Mucosa of rectum (tissue), 2 donors: ENCODE data around the gene ITCH.
"Not testable (repeated sequence)": the region's sequence is repeated elsewhere in the genome, so short reads cannot be mapped to it uniquely, and the experiment has no call there.

Experiments
- H3K27ac ChIP-seq, 2 donors: one replicate each; pipeline ENCODE4 v1.7.0; 2013; ENCODE audit warnings: inconsistent platforms in 2 of 2, low read depth in 2 of 2, low read length in 2 of 2
- H3K27me3 ChIP-seq, 2 donors: one replicate each; pipeline ENCODE4 v1.7.0; 2013; ENCODE audit warnings: low read length in 2 of 2; ENCODE audit not compliant: control insufficient read depth in 2 of 2, insufficient read depth in 2 of 2
- H3K36me3 ChIP-seq, 2 donors: one replicate each; pipeline ENCODE4 v1.7.0; 2013; ENCODE audit warnings: low read length in 2 of 2; ENCODE audit not compliant: control insufficient read depth in 2 of 2, insufficient read depth in 2 of 2
- H3K4me1 ChIP-seq, 2 donors: one replicate each; pipeline ENCODE4 v1.7.0; 2013; ENCODE audit warnings: low read length in 2 of 2, mild to moderate bottlenecking in 1 of 2; ENCODE audit not compliant: control insufficient read depth in 2 of 2, insufficient read depth in 2 of 2
- H3K4me3 ChIP-seq, 2 donors: one replicate each; pipeline ENCODE4 v1.7.0; 2013; ENCODE audit warnings: low read length in 2 of 2
- H3K9ac ChIP-seq, 2 donors: one replicate each; pipeline ENCODE4 v1.7.0; 2013; ENCODE audit warnings: low read length in 2 of 2, low read depth in 1 of 2, mild to moderate bottlenecking in 1 of 2
- H3K9me3 ChIP-seq, 2 donors: one replicate each; pipeline ENCODE4 v1.7.0; 2013; ENCODE audit warnings: low read length in 2 of 2; ENCODE audit not compliant: control insufficient read depth in 2 of 2
- donor health status: healthy.
- donor health status: Normal muscosa, but diverticular disease.

ITCH gene

DNA sequence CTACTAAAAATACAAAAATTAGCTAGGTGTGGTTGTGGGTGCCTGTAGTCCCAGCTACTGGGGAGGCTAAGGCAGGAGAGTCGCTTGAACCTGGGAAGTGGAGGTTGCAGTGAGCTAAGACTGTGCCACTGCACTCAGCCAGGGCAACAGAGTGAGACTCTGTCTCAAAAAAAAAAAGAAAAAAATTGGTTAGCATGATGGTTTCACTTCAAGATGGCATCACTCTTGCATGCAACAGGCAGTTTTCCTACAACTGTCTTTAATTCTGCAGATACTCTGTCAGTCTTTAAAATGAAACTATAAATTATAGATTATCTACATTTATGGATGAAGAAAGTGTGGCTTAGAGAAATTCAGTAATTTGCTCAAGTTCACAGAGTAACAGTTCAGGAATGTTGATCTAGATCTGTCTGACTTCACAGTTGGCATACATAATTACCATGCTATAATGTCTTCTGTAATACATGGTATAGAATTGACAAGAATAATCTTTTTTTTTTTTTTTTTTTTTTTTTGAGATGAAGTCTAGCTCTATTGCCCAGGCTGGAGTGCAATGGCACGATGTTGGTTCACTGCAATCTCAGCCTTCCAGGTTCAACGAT, 27.0 kb downstream of the ITCH start:
- Histone ChIP-seq H3K27ac (no peak overlapping the region), H3K4me1 (peaks cover 4 to 7% of the 10 kb centered on the region in 2 donors), H3K9ac (no peak overlapping the region), H3K4me3 (no peak overlapping the region), H3K27me3 (no peaks in the 10 kb centered on the region), H3K36me3 (peaks cover 13 to 23% of the 10 kb centered on the region in 2 donors), H3K9me3 (no peaks in the 10 kb centered on the region)

GRCh38 chr20:34396408-34396807, 33.3 kb downstream of the ITCH start:
- Histone ChIP-seq H3K27ac (no peak overlapping the region), H3K4me3 (no peak overlapping the region), H3K27me3 (no peaks in the 10 kb centered on the region), H3K9me3 (no peaks in the 10 kb centered on the region), H3K9ac (no peak overlapping the region), H3K4me1 (no peaks in the 10 kb centered on the region), H3K36me3 (peaks cover 20 to 26% of the 10 kb centered on the region in 2 donors)

DNA sequence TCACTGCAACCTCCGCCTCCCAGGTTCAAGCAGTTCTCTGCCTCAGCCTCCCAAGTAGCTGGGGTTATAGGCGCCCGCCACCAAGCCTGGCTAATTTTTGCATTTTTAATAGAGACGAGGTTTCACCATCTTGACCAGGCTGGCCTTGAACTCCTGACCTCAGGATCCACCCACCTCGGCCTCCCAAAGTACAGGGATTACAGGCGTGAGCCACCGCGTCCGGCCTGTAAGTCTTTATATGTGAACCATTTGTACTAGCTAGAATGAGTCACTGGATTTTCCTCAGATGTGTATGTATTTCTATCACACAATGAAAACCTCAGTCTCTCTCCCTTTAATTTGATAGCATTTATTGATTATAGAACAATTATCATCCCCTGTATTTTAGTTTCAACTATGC, 34.0 kb downstream of the ITCH start:
- H3K9me3 ChIP-seq, result no peaks in the 10 kb centered on the region
- H3K36me3 ChIP-seq, result peaks cover 20 to 26% of the 10 kb centered on the region in 2 donors
- H3K4me1 ChIP-seq, result no peaks in the 10 kb centered on the region
- H3K4me3 ChIP-seq, result no peak overlapping the region
- H3K27me3 ChIP-seq, result no peaks in the 10 kb centered on the region
- no peak overlapping the region for H3K9ac ChIP-seq
- no peak overlapping the region for H3K27ac ChIP-seq

DNA sequence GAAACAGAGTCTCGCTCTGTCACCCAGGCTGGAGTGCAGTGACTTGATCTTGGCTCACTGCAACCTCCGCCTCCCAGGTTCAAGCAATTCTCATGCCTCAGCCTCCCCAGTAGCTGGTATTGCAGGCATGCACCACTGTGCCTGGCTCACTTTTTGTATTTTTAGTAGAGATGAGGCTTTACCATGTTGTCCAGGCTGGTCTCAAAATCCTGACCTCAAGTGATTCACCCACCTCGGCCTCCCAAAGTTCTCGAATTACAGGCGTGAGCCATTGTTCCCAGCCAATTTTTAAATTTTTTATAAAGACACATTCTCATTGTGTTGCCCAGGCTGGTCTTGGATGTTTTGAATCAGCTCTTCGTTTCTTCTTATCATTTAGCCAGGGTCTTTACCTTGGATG, 37.7 kb downstream of the ITCH start:
- not testable (repeated sequence) for H3K27me3 ChIP-seq, H3K36me3 ChIP-seq, H3K9ac ChIP-seq, H3K4me1 ChIP-seq, H3K27ac ChIP-seq, H3K9me3 ChIP-seq, H3K4me3 ChIP-seq

DNA sequence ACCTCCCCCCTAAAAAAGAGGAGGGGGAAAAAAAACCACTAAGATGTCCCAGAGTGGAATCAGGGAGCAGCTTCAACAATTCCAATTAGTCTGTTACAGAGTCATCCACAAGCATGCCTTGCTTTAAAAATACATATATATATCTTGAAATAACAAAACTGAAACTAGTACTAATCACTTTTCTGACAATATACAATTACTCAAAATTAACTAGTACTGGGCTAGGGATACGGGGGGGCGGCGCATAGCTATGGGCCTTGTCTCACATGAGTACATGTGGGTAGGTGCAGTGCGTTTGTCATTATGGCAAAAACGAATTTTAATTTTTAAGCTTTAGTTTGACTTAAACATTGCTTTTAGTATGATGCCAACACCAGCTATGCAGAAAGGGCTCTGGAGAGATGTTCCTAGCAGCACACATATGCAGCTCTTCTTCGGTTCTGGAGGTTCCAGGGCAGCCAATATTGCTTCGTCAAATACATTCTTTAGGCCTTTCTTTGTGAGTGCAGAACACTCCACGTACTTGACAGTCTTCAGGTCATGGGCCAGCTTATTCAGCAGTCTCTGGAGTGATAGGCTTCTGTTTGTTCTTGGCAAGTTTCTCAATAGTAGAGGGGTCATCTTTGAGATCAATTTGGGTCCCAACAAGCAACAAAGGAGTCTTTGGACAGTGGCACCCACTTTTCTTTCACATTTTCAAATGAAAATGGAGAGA, 38.8 kb downstream of the ITCH start:
- Histone ChIP-seq H3K36me3 (peaks cover 4 to 5% of the 10 kb centered on the region in 2 donors), H3K4me3 (no peak overlapping the region), H3K27me3 (no peaks in the 10 kb centered on the region), H3K9ac (no peak overlapping the region), H3K9me3 (no peaks in the 10 kb centered on the region), H3K4me1 (no peaks in the 10 kb centered on the region), H3K27ac (no peak overlapping the region)

DNA sequence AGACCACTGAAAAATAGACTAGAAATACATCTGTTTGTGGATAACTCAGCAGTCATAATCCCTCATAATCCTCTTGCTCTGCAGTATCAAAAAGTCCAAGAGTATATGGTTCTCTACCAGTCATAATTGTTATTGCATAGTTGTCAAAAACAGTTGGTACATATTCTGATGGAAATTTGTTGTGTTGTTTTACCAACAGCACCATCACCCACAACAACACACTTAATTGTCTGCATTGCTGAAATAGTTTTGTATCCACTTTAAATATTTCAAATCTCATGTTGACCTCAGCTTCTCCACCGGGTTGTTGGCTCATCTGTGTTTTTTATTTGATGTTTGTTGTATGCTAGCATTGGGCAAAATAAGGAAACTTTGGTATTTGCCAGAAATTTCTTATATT, 39.4 kb downstream of the ITCH start:
- Histone ChIP-seq H3K27ac (no peak overlapping the region), H3K27me3 (no peaks in the 10 kb centered on the region), H3K36me3 (peaks cover 4 to 6% of the 10 kb centered on the region in 2 donors)

DNA sequence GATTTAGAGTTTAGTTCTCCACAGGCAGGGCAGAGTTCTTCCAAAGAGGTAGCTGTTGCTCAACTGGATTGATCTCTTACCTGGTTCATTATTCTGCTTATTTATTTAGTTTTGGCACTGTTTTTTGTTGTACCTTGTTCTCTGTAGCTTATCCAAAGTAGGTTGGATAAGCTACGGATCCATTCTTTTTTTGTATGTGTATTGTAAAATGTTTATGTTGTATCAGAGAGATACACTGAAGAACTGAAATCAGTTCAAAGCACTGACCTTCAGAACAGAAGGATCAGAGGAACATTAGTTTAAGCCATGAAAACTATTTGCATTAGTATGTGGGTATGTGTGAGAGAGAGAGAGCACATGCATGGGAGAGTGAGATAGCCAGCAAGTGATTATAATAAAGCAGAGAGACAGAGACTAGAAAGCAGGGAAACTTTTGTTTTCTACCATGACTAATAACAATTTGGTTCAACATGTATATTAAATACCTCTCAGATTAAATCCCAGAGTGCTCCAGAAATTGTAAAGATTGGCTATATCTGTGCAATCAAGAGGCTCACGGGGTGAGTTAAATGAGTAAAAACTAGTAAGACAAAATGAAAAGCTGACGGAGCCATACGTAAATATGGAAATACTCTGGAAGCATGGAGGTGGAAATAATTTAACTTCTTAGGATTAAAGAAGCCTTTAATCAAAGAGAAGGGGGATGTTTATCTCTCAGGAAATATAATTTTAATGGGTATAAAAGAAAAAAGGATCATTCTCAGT, 40.2 kb downstream of the ITCH start:
- Histone ChIP-seq H3K9ac (no peak overlapping the region), H3K9me3 (no peaks in the 10 kb centered on the region)

More for the DNA sequence above, 39.4 kb downstream of the ITCH start:
- Histone ChIP-seq H3K9ac (no peak overlapping the region), H3K4me3 (no peak overlapping the region), H3K4me1 (no peaks in the 10 kb centered on the region), H3K9me3 (no peaks in the 10 kb centered on the region)

GRCh38 chr20:34403908-34404307, 40.8 kb downstream of the ITCH start:
- H3K9me3 ChIP-seq, result no peaks in the 10 kb centered on the region
- H3K4me1 ChIP-seq, result no peaks in the 10 kb centered on the region

More for the DNA sequence above, 40.2 kb downstream of the ITCH start:
- H3K4me3 ChIP-seq, result no peak overlapping the region
- no peaks in the 10 kb centered on the region for H3K27me3 ChIP-seq
- H3K36me3 ChIP-seq, result peaks cover 4 to 6% of the 10 kb centered on the region in 2 donors
- H3K4me1 ChIP-seq, result no peaks in the 10 kb centered on the region
- H3K27ac ChIP-seq, result no peak overlapping the region

DNA sequence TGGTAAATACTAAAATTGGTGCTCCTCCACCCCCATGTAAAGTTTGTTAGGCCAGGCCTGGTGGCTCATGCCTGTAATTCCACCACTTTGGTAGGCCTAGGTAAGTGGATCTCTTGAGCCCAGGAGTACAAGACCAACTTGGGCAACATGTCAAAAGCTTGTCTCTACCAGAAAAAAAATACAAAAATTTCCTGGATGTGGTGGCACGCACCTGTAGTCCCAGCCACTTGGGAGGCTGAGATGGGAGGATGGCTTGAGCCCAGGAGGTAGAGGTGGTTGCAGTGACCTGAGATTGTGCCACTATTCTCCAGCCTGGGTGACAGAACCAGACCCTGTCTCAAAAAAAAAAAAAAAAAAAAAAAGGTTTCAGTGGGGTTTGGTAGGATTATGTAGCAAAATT, 41.7 kb downstream of the ITCH start:
- Histone ChIP-seq H3K4me1 (no peaks in the 10 kb centered on the region), H3K9ac (no peak overlapping the region), H3K4me3 (no peak overlapping the region), H3K27me3 (no peaks in the 10 kb centered on the region), H3K9me3 (no peaks in the 10 kb centered on the region), H3K36me3 (peaks cover 7 to 8% of the 10 kb centered on the region in 2 donors), H3K27ac (no peak overlapping the region)

More at GRCh38 chr20:34403908-34404307, 40.8 kb downstream of the ITCH start:
- H3K9ac ChIP-seq, result no peak overlapping the region
- no peak overlapping the region for H3K27ac ChIP-seq
- H3K4me3 ChIP-seq, result no peak overlapping the region
- no peaks in the 10 kb centered on the region for H3K27me3 ChIP-seq
- peaks cover 3 to 4% of the 10 kb centered on the region in 2 donors for H3K36me3 ChIP-seq

DNA sequence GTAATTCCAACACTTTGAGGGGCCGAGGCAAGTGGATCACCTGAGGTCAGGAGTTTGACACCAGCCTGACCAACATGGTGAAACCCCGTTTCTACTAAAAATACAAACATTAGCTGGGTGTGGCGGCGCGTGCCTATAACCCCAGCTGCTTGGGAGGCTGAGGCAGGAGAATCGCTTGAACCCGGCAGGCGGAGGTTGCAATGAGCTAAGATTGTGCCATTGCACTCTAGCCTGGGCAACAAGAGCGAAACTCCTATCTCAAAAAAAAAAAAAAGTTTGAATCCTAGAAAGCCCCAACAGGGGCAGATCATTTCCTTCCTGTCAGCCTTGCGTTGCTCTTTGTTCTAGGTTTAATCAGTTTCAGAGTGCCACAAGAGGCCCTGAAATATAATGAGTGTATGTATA, 42.2 kb downstream of the ITCH start:
- H3K27ac ChIP-seq, H3K27me3 ChIP-seq, H3K4me3 ChIP-seq, H3K4me1 ChIP-seq, H3K36me3 ChIP-seq, H3K9me3 ChIP-seq, H3K9ac ChIP-seq: not testable (repeated sequence)
